Urinary bladder (tissue), 4 donors: ENCODE data around the gene ACIN1. TPM values are rescaled to one million over a fixed set of nuclear protein-coding genes. Genes with fewer than 3 reads are reported as not detected.
"Not testable (repeated sequence)": the region's sequence is repeated elsewhere in the genome, so short reads cannot be mapped to it uniquely, and the experiment has no call there.

Source experiments
- DNase-seq: peaks from one replicate; pipeline ENCODE4 v3.0.0-alpha.2; 2015; ENCODE audit errors: extremely low spot score
- H3K27ac ChIP-seq: one replicate; pipeline ENCODE4 v1.5.1; 2013; ENCODE audit warnings: low read depth, mild to moderate bottlenecking, moderate library complexity
- H3K36me3 ChIP-seq: one replicate; pipeline ENCODE4 v1.6.1; 2013; ENCODE audit warnings: mild to moderate bottlenecking, moderate library complexity; ENCODE audit not compliant: insufficient read depth
- H3K4me1 ChIP-seq: one replicate; pipeline ENCODE4 v1.6.1; 2013; ENCODE audit warnings: mild to moderate bottlenecking, moderate library complexity; ENCODE audit not compliant: insufficient read depth
- H3K4me3 ChIP-seq: one replicate; pipeline ENCODE4 v1.5.1; 2013; ENCODE audit warnings: low read depth, low read length
- WGBS: extraction: QIAGEN DNeasy Blood & Tissue Kit; methylation state at CpG from one replicate; pipeline ENCODE4 v1.1.7; 2013; 5-methylcytosine and 5-hydroxymethylcytosine counted together
- polyA plus RNA-seq: library from polyadenylated mRNA; stranded (reverse); fragments of 200-250 nt; gene quantifications from one replicate; pipeline ENCODE4 v1.2.3, GENCODE V29; 2013
- total RNA-seq: library from RNA; depleted of rRNA; stranded (reverse); fragments of >200 nt; gene quantifications from one replicate; pipeline ENCODE4 v1.2.3, GENCODE V29; 2014
- donor health status: healthy with polysubstance abuse.
- donor health status: healthy.

Gene ACIN1
- total and polyA plus RNA-seq, 2 donors, result 82.2 to 87.9 TPM

DNA sequence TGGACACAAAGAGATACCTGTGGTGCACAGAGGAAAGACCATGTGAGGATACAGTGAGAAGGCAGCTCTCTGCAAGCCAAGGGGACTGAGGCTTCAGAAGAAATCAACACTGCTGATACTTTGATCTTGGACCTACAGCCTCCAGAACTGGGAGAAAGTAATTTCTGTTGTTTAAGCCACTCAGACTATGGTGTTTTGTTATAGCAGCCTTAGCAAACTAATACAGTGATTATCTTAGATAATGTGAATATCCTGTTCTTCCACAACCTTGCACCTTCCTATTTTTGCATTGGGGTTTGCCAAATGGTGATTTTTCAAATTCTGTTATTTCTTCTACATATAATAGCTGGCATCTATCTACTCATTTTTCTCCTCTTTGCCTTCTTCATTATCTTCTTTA, 76.8 kb downstream of the ACIN1 start:
- no peak overlapping the region for H3K27ac ChIP-seq
- no peaks in the 10 kb centered on the region for H3K36me3 ChIP-seq
- no peak overlapping the region for H3K4me3 ChIP-seq
- no peaks in the 10 kb centered on the region for H3K4me1 ChIP-seq
- DNase-seq, result no peak

- Histone ChIP-seq H3K4me3 (no peak overlapping the region), H3K27ac (no peak overlapping the region), H3K36me3 (no peaks in the 10 kb centered on the region), H3K4me1 (no peaks in the 10 kb centered on the region)
- 86% methylated on average over 5 of the region's 5 CpGs for WGBS
- DNase-seq, result no peak
Measured at GRCh38 chr14:23017091-23017490, 77.8 kb downstream of the ACIN1 start.

GRCh38 chr14:23015618-23016017, 79.3 kb downstream of the ACIN1 start:
- H3K27ac ChIP-seq, result no peak overlapping the region
- H3K4me3 ChIP-seq, result no peak overlapping the region
- DNase-seq, result no peak
- WGBS, result 74% methylated on average over 4 of the region's 4 CpGs
- no peaks in the 10 kb centered on the region for H3K36me3 ChIP-seq
- H3K4me1 ChIP-seq, result no peaks in the 10 kb centered on the region

GRCh38 chr14:23013749-23014054, 81.2 kb downstream of the ACIN1 start:
- H3K36me3 ChIP-seq, H3K4me3 ChIP-seq, H3K4me1 ChIP-seq, H3K27ac ChIP-seq, DNase-seq: not testable (repeated sequence)
- 87% methylated on average over 5 of the region's 5 CpGs for WGBS

DNA sequence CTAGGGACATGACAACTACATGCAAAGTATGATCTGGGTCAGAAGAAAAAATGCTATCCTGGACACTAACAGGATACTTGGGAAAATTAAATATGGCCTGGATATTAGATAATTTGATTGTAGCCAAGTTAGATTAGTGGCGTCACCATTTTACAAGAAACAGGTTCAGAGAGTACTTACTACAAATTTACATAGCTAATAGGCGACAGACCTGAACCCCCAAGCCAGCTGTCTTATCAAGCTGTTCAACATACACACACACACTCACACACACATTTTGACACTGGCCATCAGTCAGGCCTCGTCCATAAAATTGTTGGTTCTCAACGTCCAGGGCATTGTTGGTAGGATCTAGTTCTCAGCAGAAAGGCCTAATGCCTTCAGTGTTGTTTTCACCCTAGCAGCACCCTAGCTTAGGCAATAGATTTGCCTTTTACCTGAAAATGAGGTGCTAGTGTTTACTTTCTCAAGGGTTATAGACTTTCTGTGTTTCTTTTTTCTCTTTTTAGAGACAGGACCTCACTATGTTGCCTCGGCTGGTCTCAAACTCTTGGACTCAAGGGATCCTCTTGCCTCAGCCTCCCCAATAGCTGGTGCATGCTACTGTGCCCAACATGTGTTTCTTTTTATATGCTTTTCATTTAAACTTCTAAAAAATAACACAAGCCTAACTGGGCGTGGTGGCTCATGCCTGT, 81.7 kb downstream of the ACIN1 start:
- no peak for DNase-seq
- H3K4me3 ChIP-seq, result no peak overlapping the region
- 74% methylated on average over 6 of the region's 6 CpGs for WGBS
- no peaks in the 10 kb centered on the region for H3K36me3 ChIP-seq
- no peak overlapping the region for H3K27ac ChIP-seq
- no peaks in the 10 kb centered on the region for H3K4me1 ChIP-seq

DNA sequence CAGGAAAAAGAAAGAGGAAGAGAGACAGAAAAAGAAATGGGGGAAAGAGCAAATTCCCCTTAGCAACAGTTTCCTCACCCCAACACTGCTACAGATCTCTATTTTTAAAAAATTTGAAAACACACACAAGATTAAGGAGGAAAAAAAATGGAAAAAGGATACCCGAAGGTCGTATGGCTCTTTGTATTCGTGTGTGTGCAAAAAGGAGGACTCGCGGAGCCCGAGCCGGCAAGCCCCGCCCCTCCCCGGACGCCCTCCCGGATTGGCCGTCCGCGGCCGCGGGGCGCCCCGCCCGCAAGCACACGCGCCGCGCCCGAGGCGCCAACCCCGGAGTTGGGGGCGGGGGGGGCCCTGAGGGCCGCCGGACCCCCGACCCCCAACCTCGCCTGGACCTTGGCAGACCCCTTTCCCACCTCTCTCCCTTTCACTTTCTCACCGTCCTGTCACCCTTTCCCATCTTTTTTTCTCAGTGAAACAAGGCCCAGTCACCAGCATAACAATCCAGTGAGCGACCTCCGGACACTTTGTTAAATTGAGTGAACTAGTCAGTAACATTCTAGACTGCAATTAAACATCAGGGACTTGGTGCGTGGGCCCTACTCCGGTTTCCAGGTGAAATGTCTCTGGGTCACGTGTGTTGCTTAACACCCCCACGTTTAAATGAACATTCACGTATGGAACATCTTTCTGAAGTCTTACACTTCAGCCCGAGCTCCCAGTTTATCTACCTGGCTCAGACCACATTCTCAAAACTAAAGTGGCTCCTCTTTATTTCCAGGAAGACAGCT, 84.8 kb downstream of the ACIN1 start, which contains the start of gene C14orf93:
Gene C14orf93 (minus strand): TSS at position 205 of the 788 bp plus-strand sequence. CDS start 11,120 bp downstream, outside the sequence.
- Histone ChIP-seq H3K27ac (peak within 1 kb of the TSS; percentile 90), H3K4me1 (no peaks in the 10 kb centered on the region), H3K36me3 (no peaks in the 10 kb centered on the region), H3K4me3 (peak within 1 kb of the TSS; percentile 50)
- 2% methylated on average over 40 of the region's 40 CpGs for WGBS
- DNase-seq, result peak; percentile 51

- Histone ChIP-seq H3K27ac (no peak overlapping the region), H3K4me3 (peak overlapping the region; percentile 50), H3K4me1 (no peaks in the 10 kb centered on the region), H3K36me3 (no peaks in the 10 kb centered on the region)
- WGBS, result 11% methylated on average over 8 of the region's 8 CpGs
- DNase-seq, result no peak
Measured at GRCh38 chr14:23009483-23009938, 85.4 kb downstream of the ACIN1 start.

DNA sequence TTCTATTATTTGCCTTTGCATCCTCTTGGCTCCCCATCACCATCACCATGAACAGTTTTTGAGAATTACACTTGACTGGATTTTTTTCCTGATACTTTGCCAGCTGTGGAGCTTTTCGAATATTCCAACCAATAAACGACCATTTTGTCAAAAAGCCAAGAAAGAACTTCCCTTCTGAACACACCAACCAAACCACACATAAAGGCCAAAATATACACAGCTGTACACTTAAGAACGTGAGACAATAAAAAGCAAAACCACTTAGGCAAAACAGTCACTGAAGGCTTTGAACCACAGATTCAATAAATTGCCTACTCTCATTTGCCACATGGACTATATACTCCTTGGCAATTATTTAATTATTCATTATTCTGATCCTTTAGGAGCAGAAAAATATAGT, 86.1 kb downstream of the ACIN1 start:
- no peak overlapping the region for H3K27ac ChIP-seq

More for the DNA sequence above, 86.1 kb downstream of the ACIN1 start:
- DNase-seq, result no peak
- H3K36me3 ChIP-seq, result no peaks in the 10 kb centered on the region
- H3K4me1 ChIP-seq, result no peaks in the 10 kb centered on the region
- 32% methylated on average over 3 of the region's 3 CpGs for WGBS
- no peak overlapping the region for H3K4me3 ChIP-seq

Other genes starting within 250 kb of the ACIN1 start
- gene LRP10, start 223.4 kb downstream of the ACIN1 start, total RNA-seq, result 22.1 TPM
- gene LRP10, start 223.4 kb downstream of the ACIN1 start, polyA plus RNA-seq, result 195 TPM
- 0.16 TPM for gene REM2, start 211.9 kb downstream of the ACIN1 start, total RNA-seq
- gene REM2, start 211.9 kb downstream of the ACIN1 start, polyA plus RNA-seq, result 0.38 TPM
- 101 TPM for gene RBM23, start 176.0 kb downstream of the ACIN1 start, total RNA-seq
- gene RBM23, start 176.0 kb downstream of the ACIN1 start, polyA plus RNA-seq, result 65.0 TPM
- gene PRMT5, start 165.8 kb downstream of the ACIN1 start, total RNA-seq, result 39.8 TPM
- 49.3 TPM for gene PRMT5, start 165.8 kb downstream of the ACIN1 start, polyA plus RNA-seq
- gene HAUS4, start 138.0 kb downstream of the ACIN1 start, total RNA-seq, result 42.2 TPM
- 44.1 TPM for gene HAUS4, start 138.0 kb downstream of the ACIN1 start, polyA plus RNA-seq
- 28.0 TPM for gene AJUBA, start 112.6 kb downstream of the ACIN1 start, total RNA-seq
- 6.6 TPM for gene AJUBA, start 112.6 kb downstream of the ACIN1 start, polyA plus RNA-seq
- 10.4 TPM for gene C14orf93, start 85.0 kb downstream of the ACIN1 start, total RNA-seq
- gene C14orf93, start 85.0 kb downstream of the ACIN1 start, polyA plus RNA-seq, result 14.5 TPM
- gene PSMB5, start 60.2 kb downstream of the ACIN1 start, total RNA-seq, result 70.3 TPM
- gene PSMB5, start 60.2 kb downstream of the ACIN1 start, polyA plus RNA-seq, result 135 TPM
- not detected for gene PSMB11, start 52.9 kb downstream of the ACIN1 start, total RNA-seq
- not detected for gene PSMB11, start 52.9 kb downstream of the ACIN1 start, polyA plus RNA-seq
- 6.4 TPM for gene CDH24, start 37.6 kb downstream of the ACIN1 start, total RNA-seq
- gene CDH24, start 37.6 kb downstream of the ACIN1 start, polyA plus RNA-seq, result 4.4 TPM
- 37.2 TPM for gene C14orf119, start 369 bp upstream of the ACIN1 start, total RNA-seq
- gene C14orf119, start 369 bp upstream of the ACIN1 start, polyA plus RNA-seq, result 51.8 TPM
- gene CIROP, start 9.9 kb upstream of the ACIN1 start, total RNA-seq, result not detected
- not detected for gene CIROP, start 9.9 kb upstream of the ACIN1 start, polyA plus RNA-seq
- not detected for gene CEBPE, start 24.1 kb upstream of the ACIN1 start, total RNA-seq
- gene CEBPE, start 24.1 kb upstream of the ACIN1 start, polyA plus RNA-seq, result 0.06 TPM
- 8.4 TPM for gene SLC7A8, start 88.5 kb upstream of the ACIN1 start, total RNA-seq
- 35.5 TPM for gene SLC7A8, start 88.5 kb upstream of the ACIN1 start, polyA plus RNA-seq
- gene RNF212B, start 142.8 kb upstream of the ACIN1 start, total RNA-seq, result not detected
- gene RNF212B, start 142.8 kb upstream of the ACIN1 start, polyA plus RNA-seq, result 0.41 TPM
- 7.9 TPM for gene HOMEZ, start 191.0 kb upstream of the ACIN1 start, total RNA-seq
- gene HOMEZ, start 191.0 kb upstream of the ACIN1 start, polyA plus RNA-seq, result 12.4 TPM
- 8.6 TPM for gene PPP1R3E, start 207.7 kb upstream of the ACIN1 start, total RNA-seq
- gene PPP1R3E, start 207.7 kb upstream of the ACIN1 start, polyA plus RNA-seq, result 9.8 TPM
- 19.2 TPM for gene BCL2L2, start 211.7 kb upstream of the ACIN1 start, total RNA-seq
- 118 TPM for gene BCL2L2, start 211.7 kb upstream of the ACIN1 start, polyA plus RNA-seq
- 52.0 TPM for gene PABPN1, start 226.3 kb upstream of the ACIN1 start, total RNA-seq
- gene PABPN1, start 226.3 kb upstream of the ACIN1 start, polyA plus RNA-seq, result 84.0 TPM